ENCODE results near the gene SUSD4.
A peak's percentile ranks its signal among the peaks of the same experiment; 100 is the strongest.

- TF ChIP-seq CTCF (conservative IDR thresholded peaks at IDR 0.05 in 1 of 2, IDR thresholded peaks at IDR 0.05 in 1 of 2; ENCODE audit: low read depth in 1 of 2, low read length in 2 of 2) (no peak), EZH2 (IDR thresholded peaks at IDR 0.05; ENCODE audit: low read length, missing control alignments) (peak; percentile 95)
Measured at GRCh38 chr1:223364685-223365382, 858 bp upstream of the SUSD4 start.
